Neuronal stem cell (in vitro differentiated cells): ENCODE results near the gene FHIT.

Experiments
- DNase-seq: peaks from one replicate; pipeline ENCODE4 v3.0.0-alpha.2; 2013; ENCODE audit warnings: low spot score
- H2AFZ ChIP-seq: one replicate; pipeline ENCODE4 v1.6.1; 2013; ENCODE audit warnings: mild to moderate bottlenecking, low read length, inconsistent platforms
- H2AK5ac ChIP-seq: 2 replicates; pipeline ENCODE4 v1.6.1; 2013; ENCODE audit warnings: low read depth, mild to moderate bottlenecking, inconsistent platforms, low read length, moderate library complexity, mixed read lengths
- H2BK120ac ChIP-seq: 2 replicates; pipeline ENCODE4 v1.6.1; 2013; ENCODE audit warnings: low read depth, mild to moderate bottlenecking, inconsistent platforms, low read length, moderate library complexity, mixed read lengths
- H2BK12ac ChIP-seq: one replicate; pipeline ENCODE4 v1.6.1; 2013; ENCODE audit warnings: low read length, inconsistent platforms
- H2BK15ac ChIP-seq: 2 replicates; pipeline ENCODE4 v1.6.1; 2013; ENCODE audit warnings: mild to moderate bottlenecking, low read length, inconsistent platforms, mixed read lengths
- H2BK5ac ChIP-seq: one replicate; pipeline ENCODE4 v1.6.1; 2013; ENCODE audit warnings: inconsistent platforms, mild to moderate bottlenecking, low read length, moderate library complexity
- H3K14ac ChIP-seq: one replicate; pipeline ENCODE4 v1.6.1; 2013; ENCODE audit warnings: low read length, inconsistent platforms
- H3K18ac ChIP-seq: 2 replicates; pipeline ENCODE4 v1.6.1; 2013; ENCODE audit warnings: low read length, inconsistent platforms
- H3K23ac ChIP-seq: 2 replicates; pipeline ENCODE4 v1.6.1; 2013; ENCODE audit warnings: low read depth, mild to moderate bottlenecking, mixed read lengths, low read length, inconsistent platforms; ENCODE audit not compliant: poor library complexity
- H3K27ac ChIP-seq: replicated peaks from 3 replicates; pipeline ENCODE4 v1.5.1; 2013; ENCODE audit warnings: low read length, inconsistent platforms
- H3K27me3 ChIP-seq, 3 experiments: 2 replicates each; pipeline ENCODE4 v1.6.1; 2013; ENCODE audit warnings: low read length in 3 of 3, mild to moderate bottlenecking in 2 of 3, inconsistent platforms in 1 of 3, low read depth in 1 of 3, mixed read lengths in 1 of 3, moderate library complexity in 1 of 3; ENCODE audit not compliant: control insufficient read depth in 3 of 3, insufficient read depth in 3 of 3
- H3K36me3 ChIP-seq, 2 donors: replicated peaks in 1 of 2; 2 replicates each; pipeline ENCODE4 v1.6.1; 2013; ENCODE audit warnings: low read length in 2 of 2; ENCODE audit not compliant: control insufficient read depth in 2 of 2, insufficient read depth in 2 of 2
- H3K4ac ChIP-seq: 2 replicates; pipeline ENCODE4 v1.6.1; 2013; ENCODE audit warnings: inconsistent platforms, mild to moderate bottlenecking, low read length, moderate library complexity
- H3K4me1 ChIP-seq, 2 donors: 1 replicate in 1 of 2; 2 replicates in 1 of 2; pipeline ENCODE4 v1.6.1; 2013; ENCODE audit warnings: low read length in 2 of 2, low read depth in 1 of 2; ENCODE audit not compliant: control insufficient read depth in 2 of 2, insufficient read depth in 1 of 2
- H3K4me2 ChIP-seq: one replicate; pipeline ENCODE4 v1.6.1; 2013; ENCODE audit warnings: mild to moderate bottlenecking, low read length, inconsistent platforms; ENCODE audit not compliant: insufficient read depth, poor library complexity, severe bottlenecking
- H3K4me3 ChIP-seq, 2 donors: 2 replicates each; pipeline ENCODE4 v1.5.1; 2013; ENCODE audit warnings: low read length in 2 of 2, mild to moderate bottlenecking in 2 of 2, inconsistent platforms in 1 of 2, moderate library complexity in 1 of 2
- H3K79me1 ChIP-seq: one replicate; pipeline ENCODE4 v1.6.1; 2013; ENCODE audit warnings: low read depth, mild to moderate bottlenecking, inconsistent platforms, low read length, moderate library complexity
- H3K9ac ChIP-seq: one replicate; pipeline ENCODE4 v1.6.1; 2013; ENCODE audit warnings: mild to moderate bottlenecking, low read depth, low read length, inconsistent platforms; ENCODE audit not compliant: poor library complexity
- H3K9me3 ChIP-seq, 2 donors: replicated peaks in 1 of 2; 2 replicates each; pipeline versions ENCODE3 to v1.6.1; 2013; ENCODE audit warnings: low read length in 2 of 2, mild to moderate bottlenecking in 2 of 2, inconsistent platforms in 1 of 2, low read depth in 1 of 2, mixed read lengths in 1 of 2, moderate library complexity in 1 of 2; ENCODE audit not compliant: control insufficient read depth in 2 of 2, insufficient read depth in 1 of 2
- H4K8ac ChIP-seq: one replicate; pipeline ENCODE4 v1.6.1; 2013; ENCODE audit warnings: low read depth, mild to moderate bottlenecking, inconsistent platforms, low read length, moderate library complexity
- H4K91ac ChIP-seq: one replicate; pipeline ENCODE4 v1.6.1; 2013; ENCODE audit warnings: low read length, low read depth, mild to moderate bottlenecking, inconsistent platforms; ENCODE audit not compliant: poor library complexity
- WGBS, 2 donors: extraction: QIAGEN DNeasy Blood & Tissue Kit; methylation state at CpG; one replicate each; pipeline ENCODE4 v1.1.7; 2013; ENCODE audit warnings: missing lambda C conversion rate in 2 of 2, mixed read lengths in 1 of 2; ENCODE audit not compliant: insufficient read length in 2 of 2, insufficient replicate concordance in 1 of 2; ENCODE audit errors: extremely low coverage in 2 of 2; 5-methylcytosine and 5-hydroxymethylcytosine counted together

Gene FHIT

GRCh38 chr3:60102154-60102553 is 1149.1 kb downstream of the FHIT start:
- no peak overlapping the region for H4K91ac ChIP-seq
- no peak overlapping the region for H3K18ac ChIP-seq
- H3K27me3 ChIP-seq: no peaks in the 10 kb centered on the region
- H3K4me2 ChIP-seq: no peak overlapping the region
- H2AFZ ChIP-seq: no peak overlapping the region
- no peak overlapping the region for H2BK120ac ChIP-seq
- no peak overlapping the region for H2BK5ac ChIP-seq
- no peak overlapping the region for H3K4me3 ChIP-seq
- H2AK5ac ChIP-seq: no peak overlapping the region
- no peaks in the 10 kb centered on the region for H3K9me3 ChIP-seq
- no peaks in the 10 kb centered on the region for H3K36me3 ChIP-seq
- H3K27ac ChIP-seq: no peak overlapping the region
- H3K23ac ChIP-seq: no peak overlapping the region
- no peak overlapping the region for H3K4ac ChIP-seq
- H3K9ac ChIP-seq: no peak overlapping the region
- H3K79me1 ChIP-seq: no peaks in the 10 kb centered on the region
- peaks cover 2 to 7% of the 10 kb centered on the region in 2 donors for H3K4me1 ChIP-seq
- no CpG with 5 or more reads among the region's 4 CpGs for WGBS, 2 donors
- no peak overlapping the region for H2BK15ac ChIP-seq
- H2BK12ac ChIP-seq: no peak overlapping the region
- DNase-seq: no peak
- H4K8ac ChIP-seq: no peak overlapping the region
- H3K14ac ChIP-seq: no peak overlapping the region

- Histone ChIP-seq H3K4ac (no peak overlapping the region), H3K4me2 (no peak overlapping the region), H2AFZ (no peak overlapping the region), H3K36me3 (no peaks in the 10 kb centered on the region), H2BK120ac (no peak overlapping the region), H3K9me3 (no peaks in the 10 kb centered on the region), H3K27me3 (no peaks in the 10 kb centered on the region), H2BK5ac (no peak overlapping the region), H3K23ac (no peak overlapping the region), H2BK15ac (no peak overlapping the region), H3K14ac (no peak overlapping the region), H3K4me1 (peaks cover 2 to 7% of the 10 kb centered on the region in 2 donors), H3K4me3 (no peak overlapping the region), H2BK12ac (no peak overlapping the region), H2AK5ac (no peak overlapping the region), H3K9ac (no peak overlapping the region), H4K91ac (no peak overlapping the region), H3K27ac (no peak overlapping the region), H4K8ac (no peak overlapping the region), H3K18ac (no peak overlapping the region), H3K79me1 (no peaks in the 10 kb centered on the region)
- WGBS, 2 donors: no CpG with 5 or more reads among the region's 4 CpGs
- DNase-seq: no peak
Measured at GRCh38 chr3:60101621-60102020, 1149.6 kb downstream of the FHIT start.

DNA sequence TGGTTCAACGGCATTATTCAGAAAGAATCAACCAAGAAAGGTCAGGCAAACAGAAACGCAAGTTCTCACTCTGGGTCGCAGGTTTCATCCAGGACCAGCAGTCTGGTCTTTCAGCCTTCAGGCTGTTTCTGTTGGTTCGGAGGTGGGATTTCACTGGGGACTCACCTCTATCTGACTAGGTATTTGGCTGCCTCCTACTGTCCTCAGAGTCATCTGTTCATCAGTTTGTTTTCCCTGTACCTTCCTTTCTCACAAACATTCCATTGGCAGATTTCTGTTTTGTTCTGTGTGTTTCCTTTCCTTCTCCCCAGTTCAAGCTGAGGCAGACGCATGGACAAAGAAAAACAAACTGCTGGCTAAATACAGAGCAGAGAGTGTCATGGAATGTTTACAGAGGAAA is 1154.8 kb downstream of the FHIT start:
- no peak overlapping the region for H2BK120ac ChIP-seq
- no peak overlapping the region for H3K18ac ChIP-seq
- H3K4me2 ChIP-seq: no peak overlapping the region
- no peak overlapping the region for H4K91ac ChIP-seq
- H2AK5ac ChIP-seq: no peak overlapping the region
- no peak overlapping the region for H3K14ac ChIP-seq
- H3K23ac ChIP-seq: no peak overlapping the region
- no peak overlapping the region for H3K4ac ChIP-seq
- H3K4me3 ChIP-seq: no peak overlapping the region
- peaks cover 0 to 5% (median 0%) of the 10 kb centered on the region in 3 experiments for H3K27me3 ChIP-seq
- no CpG with 5 or more reads among the region's 5 CpGs for WGBS, 2 donors
- no peak overlapping the region for H2AFZ ChIP-seq
- no peak overlapping the region for H3K9ac ChIP-seq
- no peak for DNase-seq
- no peak overlapping the region for H3K27ac ChIP-seq
- no peaks in the 10 kb centered on the region for H3K79me1 ChIP-seq
- no peaks in the 10 kb centered on the region for H3K36me3 ChIP-seq
- H2BK12ac ChIP-seq: no peak overlapping the region
- no peaks in the 10 kb centered on the region for H3K4me1 ChIP-seq
- H4K8ac ChIP-seq: no peak overlapping the region
- no peaks in the 10 kb centered on the region for H3K9me3 ChIP-seq
- no peak overlapping the region for H2BK5ac ChIP-seq
- H2BK15ac ChIP-seq: no peak overlapping the region

GRCh38 chr3:60095930-60096329 is 1155.3 kb downstream of the FHIT start:
- H3K9ac ChIP-seq: no peak overlapping the region
- no peak overlapping the region for H2AK5ac ChIP-seq
- no peak overlapping the region for H2AFZ ChIP-seq
- no peaks in the 10 kb centered on the region for H3K36me3 ChIP-seq
- no peak overlapping the region for H3K18ac ChIP-seq
- H2BK15ac ChIP-seq: no peak overlapping the region
- no peaks in the 10 kb centered on the region for H3K9me3 ChIP-seq
- no peak overlapping the region for H4K91ac ChIP-seq
- no peak overlapping the region for H4K8ac ChIP-seq
- WGBS, 2 donors: no CpG with 5 or more reads among the region's 6 CpGs
- no peak overlapping the region for H3K23ac ChIP-seq
- no peak overlapping the region for H2BK5ac ChIP-seq
- H3K4me1 ChIP-seq: no peaks in the 10 kb centered on the region
- no peak overlapping the region for H3K4me3 ChIP-seq
- H3K4ac ChIP-seq: no peak overlapping the region
- H2BK120ac ChIP-seq: no peak overlapping the region
- H3K27me3 ChIP-seq: peaks cover 0 to 5% (median 0%) of the 10 kb centered on the region in 3 experiments
- H3K14ac ChIP-seq: no peak overlapping the region
- H2BK12ac ChIP-seq: no peak overlapping the region
- no peak overlapping the region for H3K4me2 ChIP-seq
- no peaks in the 10 kb centered on the region for H3K79me1 ChIP-seq
- DNase-seq: no peak
- no peak overlapping the region for H3K27ac ChIP-seq
